ENCODE data around the gene PPFIA1. TPM values are rescaled to one million over a fixed set of nuclear protein-coding genes. Genes with fewer than 3 reads are reported as not detected.

Gene PPFIA1
- total RNA-seq, 2 donors from 2014 or later, result 46.9 to 47.5 TPM

DNA sequence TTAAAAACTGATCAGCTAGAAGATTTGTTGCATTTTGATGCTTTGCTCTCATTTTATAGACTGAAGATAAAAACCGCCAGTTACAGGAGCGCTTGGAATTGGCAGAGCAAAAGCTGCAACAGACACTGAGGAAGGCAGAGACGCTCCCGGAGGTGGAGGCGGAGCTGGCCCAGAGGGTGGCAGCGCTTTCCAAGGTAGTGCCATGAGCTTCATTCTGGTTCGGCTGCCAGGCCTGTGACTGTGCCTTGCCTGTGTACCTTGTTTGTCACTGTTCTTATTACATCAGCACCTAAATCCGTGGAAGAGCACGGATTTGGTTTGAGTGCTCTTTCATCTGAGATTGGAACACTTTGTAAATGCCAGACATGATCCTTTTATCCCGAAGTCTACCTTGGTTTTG is 61.4 kb downstream of the PPFIA1 start:
- Histone ChIP-seq H3K4me3 (no peak overlapping the region), H3K4me1 (no peaks in the 10 kb centered on the region), H3K27me3 (no peaks in the 10 kb centered on the region), H3K9ac (ENCODE audit: low read depth in 2 of 2, low read length in 2 of 2) (no peak overlapping the region), H3K27ac (no peak overlapping the region), H3K9me3 (no peaks in the 10 kb centered on the region), H3K36me3 (peaks cover 11% of the 10 kb centered on the region)
- intact Hi-C loops (cut with DNase I), result loop anchor here (10.0 kb wide), 1 partner anchor 57 kb away; the partner anchor contains the start of gene PPFIA1
- no peak for DNase-seq
- TF ChIP-seq, protein P1, sequence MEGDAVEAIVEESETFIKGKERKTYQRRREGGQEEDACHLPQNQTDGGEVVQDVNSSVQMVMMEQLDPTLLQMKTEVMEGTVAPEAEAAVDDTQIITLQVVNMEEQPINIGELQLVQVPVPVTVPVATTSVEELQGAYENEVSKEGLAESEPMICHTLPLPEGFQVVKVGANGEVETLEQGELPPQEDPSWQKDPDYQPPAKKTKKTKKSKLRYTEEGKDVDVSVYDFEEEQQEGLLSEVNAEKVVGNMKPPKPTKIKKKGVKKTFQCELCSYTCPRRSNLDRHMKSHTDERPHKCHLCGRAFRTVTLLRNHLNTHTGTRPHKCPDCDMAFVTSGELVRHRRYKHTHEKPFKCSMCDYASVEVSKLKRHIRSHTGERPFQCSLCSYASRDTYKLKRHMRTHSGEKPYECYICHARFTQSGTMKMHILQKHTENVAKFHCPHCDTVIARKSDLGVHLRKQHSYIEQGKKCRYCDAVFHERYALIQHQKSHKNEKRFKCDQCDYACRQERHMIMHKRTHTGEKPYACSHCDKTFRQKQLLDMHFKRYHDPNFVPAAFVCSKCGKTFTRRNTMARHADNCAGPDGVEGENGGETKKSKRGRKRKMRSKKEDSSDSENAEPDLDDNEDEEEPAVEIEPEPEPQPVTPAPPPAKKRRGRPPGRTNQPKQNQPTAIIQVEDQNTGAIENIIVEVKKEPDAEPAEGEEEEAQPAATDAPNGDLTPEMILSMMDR (IDR thresholded peaks at IDR 0.05), result no peak

DNA sequence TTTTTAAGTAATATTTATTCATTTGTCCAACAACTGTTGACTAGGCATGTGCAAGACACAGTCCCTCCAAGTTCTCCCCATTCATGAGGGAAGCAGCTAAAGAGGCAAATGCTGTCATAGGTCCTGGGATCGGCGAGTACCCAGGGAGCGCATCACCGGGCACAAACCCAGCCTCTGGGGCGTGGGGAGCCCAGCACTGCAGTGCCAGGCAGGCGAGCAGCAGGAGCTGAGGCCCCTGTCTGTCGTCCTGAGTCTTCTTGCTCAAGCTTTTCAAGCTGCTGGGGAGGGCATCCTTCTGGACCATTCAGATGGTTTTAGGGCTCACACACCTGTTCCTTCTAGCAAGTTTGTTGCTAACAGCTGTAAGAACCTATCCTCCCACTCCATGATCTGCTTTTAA is 62.1 kb downstream of the PPFIA1 start:
- H3K4me1 ChIP-seq, result no peaks in the 10 kb centered on the region
- no peak overlapping the region for H3K9ac ChIP-seq (ENCODE audit: low read depth in 2 of 2, low read length in 2 of 2)
- peaks cover 11% of the 10 kb centered on the region for H3K36me3 ChIP-seq
- TF ChIP-seq, protein P1 (IDR thresholded peaks at IDR 0.05), result no peak
- no peaks in the 10 kb centered on the region for H3K27me3 ChIP-seq
- no peak for DNase-seq
- no peaks in the 10 kb centered on the region for H3K9me3 ChIP-seq
- H3K27ac ChIP-seq, result no peak overlapping the region
- H3K4me3 ChIP-seq, result no peak overlapping the region
- intact Hi-C loops (cut with DNase I), result loop anchor here (10.0 kb wide), 1 partner anchor 58 kb away; the partner anchor contains the start of gene PPFIA1

DNA sequence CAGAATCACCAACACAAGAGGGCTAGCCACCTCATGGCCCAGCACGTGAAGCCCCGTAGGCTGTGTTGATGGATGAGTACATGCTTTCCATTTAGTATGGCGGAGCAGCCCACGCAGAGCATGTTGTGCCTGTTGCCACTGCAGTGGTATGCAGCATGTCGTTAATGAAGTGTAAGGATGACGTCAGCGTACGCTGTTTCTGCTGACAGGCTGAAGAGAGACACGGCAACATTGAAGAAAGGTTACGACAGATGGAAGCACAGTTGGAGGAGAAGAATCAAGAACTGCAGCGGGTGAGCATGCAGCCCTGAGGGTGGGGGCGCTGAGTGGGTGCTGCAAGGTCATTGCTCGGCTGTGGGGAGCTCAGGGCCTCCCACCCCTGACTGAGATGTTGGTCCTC is 62.8 kb downstream of the PPFIA1 start:
- Histone ChIP-seq H3K27me3 (no peaks in the 10 kb centered on the region), H3K9me3 (no peaks in the 10 kb centered on the region), H3K4me1 (no peaks in the 10 kb centered on the region), H3K36me3 (peaks cover 11% of the 10 kb centered on the region), H3K9ac (ENCODE audit: low read depth in 2 of 2, low read length in 2 of 2) (no peak overlapping the region), H3K4me3 (no peak overlapping the region), H3K27ac (no peak overlapping the region)
- DNase-seq, result no peak
- TF ChIP-seq, protein P1 (IDR thresholded peaks at IDR 0.05), result no peak
- intact Hi-C loops (cut with DNase I), result loop anchor here (10.0 kb wide), 1 partner anchor 58 kb away; the partner anchor contains the start of gene PPFIA1

DNA sequence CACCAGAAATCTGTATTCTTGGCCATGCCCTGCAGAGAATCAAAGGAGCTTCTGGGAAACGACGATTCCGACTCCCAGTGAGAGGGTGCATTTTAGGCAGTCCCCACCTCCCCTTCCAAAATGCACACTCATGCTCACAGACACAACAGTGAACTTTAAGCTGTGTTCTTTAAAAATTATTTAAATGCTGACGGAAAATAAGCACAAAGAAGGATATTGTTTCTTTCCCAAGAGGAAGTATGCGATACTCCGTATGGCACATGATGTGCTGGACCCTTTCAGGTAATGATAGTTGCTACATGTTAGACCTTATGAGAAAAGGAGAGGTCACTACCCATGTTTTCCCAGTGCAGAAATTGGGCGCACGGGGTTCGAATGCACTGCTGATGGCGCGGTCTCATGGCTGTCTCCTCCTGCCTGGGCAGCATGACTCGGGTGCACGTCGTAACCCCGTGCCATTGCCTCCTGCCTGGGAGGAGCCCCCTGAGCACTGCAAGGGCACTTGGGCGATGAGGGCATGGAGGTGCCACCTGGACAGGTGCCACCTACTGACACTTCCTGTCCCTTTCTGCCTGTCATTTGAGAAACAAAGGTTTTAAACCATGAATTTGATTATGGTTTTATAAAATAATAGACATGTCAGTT is 64.0 kb downstream of the PPFIA1 start:
- TF ChIP-seq, protein P1 (IDR thresholded peaks at IDR 0.05), result no peak
- Histone ChIP-seq H3K36me3 (peaks cover 18% of the 10 kb centered on the region), H3K9ac (ENCODE audit: low read depth in 2 of 2, low read length in 2 of 2) (no peak overlapping the region), H3K9me3 (no peaks in the 10 kb centered on the region), H3K27me3 (no peaks in the 10 kb centered on the region), H3K4me3 (no peak overlapping the region), H3K4me1 (no peaks in the 10 kb centered on the region), H3K27ac (no peak overlapping the region)
- DNase-seq, result no peak
- intact Hi-C loops (cut with DNase I), result loop anchor here (10.0 kb wide), 1 partner anchor 60 kb away; the partner anchor contains the start of gene PPFIA1

DNA sequence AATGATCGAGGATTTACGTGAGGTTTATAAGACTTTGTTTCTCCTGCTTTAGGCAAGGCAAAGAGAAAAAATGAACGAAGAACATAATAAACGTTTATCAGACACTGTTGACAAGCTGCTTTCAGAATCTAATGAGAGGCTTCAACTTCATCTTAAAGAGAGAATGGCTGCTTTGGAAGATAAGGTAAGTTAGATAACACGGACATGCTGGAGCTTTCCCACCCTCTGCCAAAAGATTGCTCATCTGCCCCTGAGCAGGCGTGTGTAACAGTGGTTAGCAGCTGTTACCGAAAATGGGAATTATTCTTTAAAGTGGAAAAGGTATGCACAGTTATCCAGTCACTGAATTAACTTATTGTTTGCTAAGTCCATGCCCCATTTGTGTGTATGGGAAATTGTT is 65.0 kb downstream of the PPFIA1 start:
- intact Hi-C loops (cut with DNase I), result loop anchor here (10.0 kb wide), 1 partner anchor 61 kb away; the partner anchor contains the start of gene PPFIA1
- H3K9me3 ChIP-seq, result no peaks in the 10 kb centered on the region
- H3K36me3 ChIP-seq, result peaks cover 29% of the 10 kb centered on the region
- H3K9ac ChIP-seq (ENCODE audit: low read depth in 2 of 2, low read length in 2 of 2), result no peak overlapping the region
- TF ChIP-seq, protein P1 (IDR thresholded peaks at IDR 0.05), result no peak
- H3K27ac ChIP-seq, result no peak overlapping the region
- H3K27me3 ChIP-seq, result no peaks in the 10 kb centered on the region
- H3K4me1 ChIP-seq, result no peaks in the 10 kb centered on the region
- H3K4me3 ChIP-seq, result no peak overlapping the region
- DNase-seq, result no peak
